OCI-LY7 (cell line): ENCODE measurements around the gene ZDHHC11B. TPM values are rescaled to one million over a fixed set of nuclear protein-coding genes. Genes with fewer than 3 reads are reported as not detected.
"Not testable (repeated sequence)": the region's sequence is repeated elsewhere in the genome, so short reads cannot be mapped to it uniquely, and the experiment has no call there.

Experiments used
- BruUV-seq: library from RNA; stranded (reverse); fragments of 400-500 nt; replicated peaks from 2 replicates; lab custom pipeline; 2021; lab: Mats Ljungman, UMichigan
- CTCF ChIA-PET: fragments of 300-600 bp; sonication (Branson Sonifier 250); formaldehyde crosslinking; loops from one replicate; lab custom pipeline; 2022; ENCODE audit warnings: antibody characterized with exemption; ENCODE audit not compliant: unreplicated experiment; lab: Charles Lee
- POLR2A ChIA-PET: fragments of 300-600 bp; sonication (Branson Sonifier 250); formaldehyde crosslinking; loops from one replicate; lab custom pipeline; 2022; ENCODE audit warnings: antibody characterized with exemption; lab: Charles Lee
- DNase-seq: peaks from one replicate; pipeline ENCODE4 v3.0.0-alpha.2; 2015; ENCODE audit warnings: low spot score
- H2AFZ ChIP-seq: fragments of 200-600 bp; sonication (generic), shearing (Covaris generic); 2 replicates; pipeline ENCODE4 v1.6.1; 2014; ENCODE audit warnings: mild to moderate bottlenecking, antibody characterized with exemption, low read length, moderate library complexity
- H3K27ac ChIP-seq: fragments of 200-600 bp; sonication (generic); 2 replicates; pipeline ENCODE4 v1.5.1; 2014; ENCODE audit warnings: mixed run types, low read depth, mild to moderate bottlenecking, moderate library complexity, low read length, inconsistent platforms; ENCODE audit not compliant: poor library complexity, severe bottlenecking
- H3K36me3 ChIP-seq: fragments of 200-600 bp; sonication (generic); 2 replicates; pipeline ENCODE4 v1.6.1; 2014; ENCODE audit warnings: mild to moderate bottlenecking, antibody characterized with exemption, low read length, moderate library complexity, mixed read lengths; ENCODE audit not compliant: insufficient read depth
- H3K4me1 ChIP-seq: fragments of 200-600 bp; sonication (generic); 2 replicates; pipeline ENCODE4 v1.5.1; 2014; ENCODE audit warnings: mild to moderate bottlenecking, low read length; ENCODE audit not compliant: insufficient read depth, poor library complexity, severe bottlenecking
- H3K4me2 ChIP-seq: fragments of 200-600 bp; sonication (generic); 2 replicates; pipeline ENCODE4 v1.6.1; 2014; ENCODE audit warnings: mild to moderate bottlenecking, low read length
- H3K4me3 ChIP-seq: fragments of 200-600 bp; sonication (generic); 2 replicates; pipeline ENCODE4 v1.5.1; 2014; ENCODE audit warnings: mild to moderate bottlenecking, low read depth, low read length; ENCODE audit not compliant: poor library complexity, severe bottlenecking
- H3K79me2 ChIP-seq: fragments of 200-600 bp; sonication (generic); 2 replicates; pipeline ENCODE4 v1.6.1; 2016; ENCODE audit warnings: low read depth, mild to moderate bottlenecking, low read length, moderate library complexity, mixed read lengths; ENCODE audit not compliant: insufficient read depth
- H3K9me2 ChIP-seq: fragments of 200-600 bp; sonication (generic); 2 replicates; pipeline ENCODE4 v1.6.1; 2016; ENCODE audit warnings: mild to moderate bottlenecking, low read length, mixed read lengths; ENCODE audit not compliant: insufficient read depth
- H3K9me3 ChIP-seq: fragments of 200-600 bp; sonication (generic); 2 replicates; pipeline ENCODE4 v1.6.1; 2014; ENCODE audit warnings: mild to moderate bottlenecking, mixed run types, low read length, mixed read lengths
- H4K20me1 ChIP-seq: fragments of 200-600 bp; sonication (generic); 2 replicates; pipeline ENCODE4 v1.6.1; 2014; ENCODE audit warnings: mild to moderate bottlenecking, antibody characterized with exemption, low read length, moderate library complexity, mixed read lengths; ENCODE audit not compliant: insufficient read depth
- CTCF ChIP-seq: fragments of 200-600 bp; sonication (generic); conservative IDR thresholded peaks from 2 replicates; pipeline ENCODE4 v1.5.1; 2014; ENCODE audit warnings: mild to moderate bottlenecking, antibody characterized with exemption, low read length, moderate library complexity, mixed read lengths
- EZH2phosphoT487 ChIP-seq: fragments of 200-600 bp; sonication (generic); IDR thresholded peaks from 2 replicates; pipeline ENCODE4 v1.6.1; 2018; ENCODE audit warnings: low read depth, borderline replicate concordance, mild to moderate bottlenecking, mixed run types, antibody characterized with exemption, low read length, moderate library complexity, mixed read lengths
- intact Hi-C: fragments of 100-400 bp; cut with micrococcal nuclease; formaldehyde crosslinking; loops from one replicate; pipeline ENCODE4 v1.10.0; 2022; ENCODE audit not compliant: unreplicated experiment
- total RNA-seq, 2 experiments: library from RNA; depleted of rRNA in 1 of 2; stranded (reverse); fragments of >200 nt in 1 of 2; shearing (Covaris generic) in 1 of 2; gene quantifications; 2 replicates each; pipeline ENCODE4 v1.2.3, GENCODE V29; 2014 to 2022

Gene ZDHHC11B
- total RNA-seq, 2 experiments from 2014 or later, result 0.29 TPM; not detected in 1

GRCh38 chr5:680118-680795 is 104.3 kb downstream of the ZDHHC11B start:
- H3K9me2 ChIP-seq, DNase-seq, BruUV-seq, H3K4me2 ChIP-seq, H2AFZ ChIP-seq, POLR2A ChIA-PET, H3K9me3 ChIP-seq, H3K4me3 ChIP-seq, H4K20me1 ChIP-seq, H3K36me3 ChIP-seq, H3K4me1 ChIP-seq, CTCF ChIA-PET, intact Hi-C loops, H3K27ac ChIP-seq, H3K79me2 ChIP-seq: not testable (repeated sequence)

DNA sequence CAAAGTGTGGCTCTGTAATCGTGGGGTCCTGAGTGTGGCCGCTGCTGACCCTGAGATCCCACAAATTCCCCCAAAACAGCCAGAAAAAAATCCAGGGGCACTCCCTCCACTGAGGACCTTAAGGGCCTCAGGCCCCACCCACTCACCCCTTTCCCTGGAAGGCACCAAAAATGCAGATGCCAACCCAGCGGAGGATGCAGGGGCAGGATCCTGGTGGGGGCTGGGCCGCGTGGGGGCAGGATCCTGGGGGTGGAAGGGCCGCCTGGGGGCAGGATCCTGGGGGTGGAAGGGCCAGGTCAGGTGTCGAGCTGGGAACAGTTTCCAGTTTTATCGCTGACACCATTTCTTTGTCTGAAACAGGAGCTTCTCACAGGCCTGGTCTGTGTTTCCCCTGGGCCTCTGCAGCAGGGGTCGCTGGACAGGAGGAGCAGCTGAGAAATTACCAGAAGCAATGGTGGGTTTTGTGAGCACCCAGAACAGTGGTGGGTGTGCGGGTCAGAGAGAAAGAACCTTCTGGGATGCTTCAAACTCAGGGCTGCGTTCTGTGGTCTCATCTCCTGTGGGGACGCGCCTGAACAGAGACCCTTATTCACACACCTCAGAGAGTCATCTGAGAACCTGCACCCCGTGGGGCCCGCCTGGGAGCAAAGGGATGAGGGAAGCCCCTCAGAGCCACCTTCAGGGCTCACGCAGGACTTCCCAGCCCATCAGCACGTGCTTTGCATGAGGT is 105.2 kb downstream of the ZDHHC11B start:
- BruUV-seq, H3K4me2 ChIP-seq, H3K9me2 ChIP-seq, H2AFZ ChIP-seq, H3K79me2 ChIP-seq, CTCF ChIA-PET, H3K9me3 ChIP-seq, H4K20me1 ChIP-seq, DNase-seq, intact Hi-C loops, H3K36me3 ChIP-seq, H3K27ac ChIP-seq, POLR2A ChIA-PET, H3K4me3 ChIP-seq, H3K4me1 ChIP-seq: not testable (repeated sequence)

- CTCF ChIA-PET, H3K4me1 ChIP-seq, H3K9me2 ChIP-seq, DNase-seq, H3K79me2 ChIP-seq, H4K20me1 ChIP-seq, H3K36me3 ChIP-seq, H3K4me3 ChIP-seq, H3K4me2 ChIP-seq, intact Hi-C loops, H3K9me3 ChIP-seq, H2AFZ ChIP-seq, BruUV-seq, H3K27ac ChIP-seq, POLR2A ChIA-PET: not testable (repeated sequence)
These were observed 106.0 kb downstream of the ZDHHC11B start for GRCh38 chr5:678521-678920.

DNA sequence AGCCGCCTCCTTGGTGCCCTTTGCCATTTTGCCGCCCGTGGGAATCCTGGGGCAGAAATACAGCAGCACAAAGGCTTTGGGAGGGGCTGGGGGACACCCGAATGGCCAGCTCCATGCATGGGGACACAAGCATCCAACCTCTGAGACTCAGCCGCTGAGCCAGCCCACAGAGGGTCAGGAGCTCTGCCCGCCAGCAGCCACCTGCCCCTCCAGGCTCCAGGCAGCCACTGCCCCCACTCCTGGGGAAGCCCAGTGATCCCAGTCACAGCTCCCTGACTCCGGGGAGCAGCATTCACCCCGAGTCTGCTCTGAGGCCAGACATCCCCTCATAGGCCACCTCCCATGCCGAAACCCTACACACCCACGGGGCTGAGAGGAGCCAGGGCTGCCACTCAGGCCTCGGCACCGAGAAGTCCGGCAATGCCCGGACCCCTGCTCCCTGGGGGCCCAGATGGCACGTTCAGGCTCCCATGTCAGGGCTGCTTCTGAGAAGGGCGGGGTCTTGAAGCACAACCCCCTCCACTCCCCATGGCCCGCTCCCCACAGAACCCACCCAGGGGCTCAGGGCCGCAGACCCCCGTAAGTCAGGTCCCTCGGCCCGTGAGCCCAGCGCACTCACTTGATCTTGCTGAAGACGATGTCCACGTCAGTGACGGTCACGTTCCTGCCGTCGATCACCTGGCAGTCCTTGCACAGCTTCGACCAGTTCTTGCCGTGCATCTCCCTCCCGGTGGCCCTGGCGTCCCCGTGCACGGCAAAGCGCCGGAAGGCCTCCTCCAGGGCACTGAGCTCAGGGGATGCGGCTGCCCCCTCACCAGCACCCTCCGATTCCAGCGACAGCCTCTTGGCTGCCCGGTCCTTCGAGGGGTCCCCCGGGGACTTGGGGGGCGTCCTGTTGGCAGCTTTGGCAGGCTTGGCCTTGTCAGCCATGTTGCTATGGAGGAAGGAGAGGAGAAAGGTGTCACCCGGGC is 107.1 kb downstream of the ZDHHC11B start:
- ChIA-PET POLR2A (no interaction called here), CTCF (no interaction called here)
- no peak overlapping the region for H3K4me3 ChIP-seq
- no peaks in the 10 kb centered on the region for H3K9me3 ChIP-seq
- H3K4me2 ChIP-seq, result no peak overlapping the region
- DNase-seq, result no peak
- no peak for TF ChIP-seq EZH2phosphoT487
- TF ChIP-seq CTCF, result no peak
- H4K20me1 ChIP-seq, result no peaks in the 10 kb centered on the region
- no peaks in the 10 kb centered on the region for H3K9me2 ChIP-seq
- no peaks in the 10 kb centered on the region for H3K36me3 ChIP-seq
- intact Hi-C loops, result no loop called here
- H2AFZ ChIP-seq, result no peak overlapping the region
- H3K79me2 ChIP-seq, result no peaks in the 10 kb centered on the region
- H3K4me1 ChIP-seq, result no peaks in the 10 kb centered on the region
- BruUV-seq, result no TSS peak
- no peak overlapping the region for H3K27ac ChIP-seq
